ENCODE data around the gene TRIO.

Gene TRIO

GRCh38 chr5:14208071-14209021, 65.2 kb downstream of the TRIO start:
- DNase-seq (ENCODE audit: low read depth in 2 of 2), result no peak

DNA sequence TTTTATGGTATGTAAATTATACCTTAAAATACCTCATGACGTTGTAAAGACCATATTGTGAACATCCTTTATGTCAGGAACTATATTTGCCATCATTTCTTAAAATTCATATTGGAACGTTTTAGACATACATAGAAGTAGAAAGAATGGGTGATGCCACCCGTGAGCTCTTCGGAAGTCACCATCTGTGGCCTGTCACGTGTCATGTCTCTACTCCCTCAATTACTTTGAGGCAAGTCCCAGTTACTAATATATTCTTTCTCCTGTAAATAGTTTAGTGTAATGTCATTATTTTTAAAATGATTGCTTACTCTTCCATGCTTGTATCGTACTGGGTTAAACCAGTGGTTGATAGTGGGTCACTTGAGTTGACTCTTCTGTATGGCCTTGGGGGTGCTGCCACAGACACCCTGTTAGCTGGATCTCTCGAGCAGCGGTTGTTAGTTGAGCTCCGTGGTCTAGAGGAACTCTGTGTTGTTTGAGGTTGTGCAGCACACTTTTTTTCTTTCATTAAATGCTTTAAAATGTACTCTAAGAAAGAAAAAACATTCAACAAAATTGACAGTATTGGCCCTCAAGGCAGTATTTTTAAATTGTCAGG, 66.2 kb downstream of the TRIO start:
- DNase-seq (ENCODE audit: low read depth in 2 of 2), result no peak

- DNase-seq (ENCODE audit: low read depth in 2 of 2), result no peak
Measured at GRCh38 chr5:14209836-14210235, 66.7 kb downstream of the TRIO start.

DNA sequence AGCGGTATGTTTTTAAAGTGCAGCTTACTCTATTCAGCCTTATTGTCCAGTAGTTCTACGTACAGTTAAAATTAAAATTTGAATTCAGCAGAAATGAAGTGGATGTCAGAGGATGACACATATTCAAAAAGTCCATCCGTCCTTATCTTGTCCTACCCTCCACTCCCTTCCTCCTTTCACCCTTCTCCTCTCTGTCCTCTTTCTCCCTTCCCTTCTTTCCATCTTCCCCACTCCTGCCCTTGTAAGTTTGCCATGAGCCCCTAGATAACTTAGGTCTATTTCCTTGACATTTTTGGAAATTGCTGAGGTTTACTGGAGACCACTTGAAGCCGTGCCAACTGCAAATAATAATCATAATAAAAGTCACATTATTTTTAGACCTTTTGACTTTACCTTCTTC, 67.6 kb downstream of the TRIO start:
- DNase-seq (ENCODE audit: low read depth in 2 of 2), result no peak

DNA sequence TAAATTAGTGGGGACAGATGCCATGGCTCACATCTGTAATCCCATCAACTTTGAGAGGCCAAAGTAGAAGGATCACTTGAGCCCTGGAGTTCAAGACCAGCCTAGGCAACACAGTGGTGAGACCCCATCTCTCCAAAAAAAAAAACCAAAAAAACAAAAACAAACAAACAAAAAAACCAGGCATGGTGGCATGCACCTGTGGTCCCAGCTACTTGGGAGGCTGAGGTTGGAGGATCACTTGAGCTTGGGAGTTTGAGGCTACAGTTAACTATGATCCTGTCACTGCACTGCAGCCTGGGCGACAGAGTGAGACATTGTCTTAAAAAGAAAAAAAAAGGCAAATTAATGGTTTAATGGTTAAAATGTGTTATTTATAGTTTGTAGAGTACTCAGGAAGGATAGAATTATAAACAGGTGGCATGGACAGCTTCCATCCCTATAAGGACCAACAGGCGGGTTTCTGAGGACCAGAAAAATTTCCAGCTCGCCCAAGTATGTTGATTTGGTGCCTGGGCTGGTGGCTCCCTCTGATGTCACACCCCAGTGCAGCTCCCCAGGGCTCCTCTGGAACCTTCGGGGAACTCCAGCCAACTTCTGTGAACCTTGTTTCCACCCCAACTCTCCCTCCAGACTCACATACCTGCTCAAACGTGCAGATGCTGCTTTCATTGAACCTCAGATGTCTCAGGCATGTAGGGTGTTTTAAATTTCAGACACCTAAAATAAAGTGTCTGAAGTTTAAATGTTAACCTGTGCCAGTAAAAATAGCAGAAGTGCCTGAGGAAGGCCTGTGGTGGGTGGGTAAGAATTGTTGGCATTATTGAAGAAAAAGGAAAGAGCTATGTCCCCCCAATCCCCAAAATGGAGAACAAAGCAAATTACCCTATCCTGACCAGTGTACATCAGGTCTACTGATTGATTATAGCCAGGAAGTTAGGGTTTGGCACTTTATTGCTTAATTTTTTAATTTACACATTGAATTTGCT, 69.0 kb downstream of the TRIO start:
- no peak for DNase-seq (ENCODE audit: low read depth in 2 of 2)

- no peak for DNase-seq (ENCODE audit: low read depth in 2 of 2)
Measured at GRCh38 chr5:14212838-14213237, 69.7 kb downstream of the TRIO start.

DNA sequence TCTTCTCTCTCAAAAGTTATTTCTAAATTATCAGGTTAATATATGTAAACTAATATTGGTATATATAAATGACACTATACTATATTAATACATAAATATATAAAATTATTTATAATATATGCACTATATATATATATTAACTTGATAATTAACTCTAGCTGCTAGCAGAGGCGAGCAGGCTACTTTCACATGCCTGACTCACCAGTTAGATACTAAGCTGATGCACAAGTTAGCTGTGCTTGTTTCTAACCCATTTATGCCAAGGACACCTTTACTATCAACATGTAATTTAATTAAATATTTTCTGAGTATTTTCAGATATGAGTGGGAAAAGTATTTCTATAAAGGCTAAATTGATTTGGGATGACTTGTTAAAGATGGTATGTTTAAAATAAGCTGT, 70.1 kb downstream of the TRIO start:
- DNase-seq (ENCODE audit: low read depth in 2 of 2), result no peak

DNA sequence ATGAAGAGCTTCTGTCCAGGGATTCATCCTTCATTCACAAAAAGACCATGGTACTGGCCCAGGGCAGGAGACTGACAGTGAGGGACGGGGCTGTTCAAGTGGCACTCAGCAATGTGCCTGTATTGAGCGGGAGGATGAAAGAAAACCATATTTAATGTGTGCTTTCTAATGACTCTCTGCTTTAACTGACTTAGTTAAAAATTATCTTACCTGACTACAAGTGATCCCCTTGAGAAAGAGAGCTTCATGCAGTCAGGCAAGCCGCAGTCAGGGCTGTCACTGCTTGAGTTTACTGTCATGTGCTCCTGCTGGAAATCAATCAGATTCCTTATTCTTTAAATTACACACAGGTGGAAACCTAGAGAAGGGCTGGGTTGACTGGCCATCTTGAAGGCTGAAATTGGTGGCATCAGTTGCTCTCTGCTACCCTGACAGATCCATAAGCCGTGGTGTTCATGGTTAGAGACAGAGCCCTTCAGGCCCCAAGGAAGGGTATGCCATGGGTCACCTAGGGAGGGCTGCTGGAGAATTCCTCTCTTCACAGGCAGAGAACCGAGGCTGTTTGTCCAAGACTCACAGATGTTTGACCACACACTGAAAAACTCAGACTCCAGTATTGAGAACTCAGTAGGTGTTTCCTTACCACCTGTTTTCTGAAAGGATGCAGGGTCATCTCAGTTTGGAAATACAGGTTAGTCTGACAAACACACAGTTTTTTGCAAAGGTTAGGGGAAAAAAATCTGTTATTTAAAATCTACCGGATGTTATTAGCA, 70.9 kb downstream of the TRIO start:
- no peak for DNase-seq (ENCODE audit: low read depth in 2 of 2)

DNA sequence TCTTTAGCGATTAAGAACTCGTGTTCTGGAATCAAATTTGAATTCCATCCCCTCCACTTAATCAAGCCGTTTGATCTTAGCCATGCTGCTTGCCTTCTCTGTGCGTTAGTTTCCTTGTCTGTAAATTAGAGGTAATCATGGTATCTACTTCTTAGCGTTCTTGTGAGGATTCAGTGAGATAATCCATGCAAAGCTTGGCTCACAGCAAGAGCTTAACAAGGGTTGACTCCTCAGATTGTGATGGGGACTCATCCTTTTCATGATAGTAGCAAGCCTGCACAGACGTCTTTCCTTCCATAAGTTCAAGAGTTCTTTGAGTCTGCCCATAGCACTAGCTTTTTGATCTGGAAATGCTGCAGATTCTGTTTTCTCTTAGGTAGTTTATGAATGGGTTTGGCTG, 72.8 kb downstream of the TRIO start:
- DNase-seq (ENCODE audit: low read depth in 2 of 2), result no peak

- DNase-seq (ENCODE audit: low read depth in 2 of 2), result no peak
Measured at GRCh38 chr5:14216372-14216771, 73.2 kb downstream of the TRIO start.

GRCh38 chr5:14216902-14217301, 73.8 kb downstream of the TRIO start:
- no peak for DNase-seq (ENCODE audit: low read depth in 2 of 2)

- no peak for DNase-seq (ENCODE audit: low read depth in 2 of 2)
Measured at GRCh38 chr5:14217587-14217986, 74.4 kb downstream of the TRIO start.

DNA sequence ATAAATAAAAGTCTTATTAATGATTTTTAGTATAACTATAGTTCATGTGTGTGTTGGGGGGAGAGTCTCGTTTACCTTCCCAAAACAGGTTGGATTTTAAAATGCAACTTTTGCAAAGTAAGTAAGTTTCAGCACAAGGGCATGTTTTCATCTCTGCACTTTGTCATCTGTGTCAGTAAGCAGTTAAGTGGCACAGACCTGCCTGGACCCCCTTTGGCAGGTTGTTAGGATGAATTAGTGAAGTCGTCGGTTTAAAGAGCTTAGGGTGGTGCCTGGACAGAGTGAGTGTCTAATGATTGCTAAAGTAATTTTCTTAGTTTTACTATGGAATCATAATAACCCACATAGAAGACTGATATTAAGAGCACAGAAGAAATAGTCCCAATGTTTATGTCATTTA, 74.9 kb downstream of the TRIO start:
- no peak for DNase-seq (ENCODE audit: low read depth in 2 of 2)

DNA sequence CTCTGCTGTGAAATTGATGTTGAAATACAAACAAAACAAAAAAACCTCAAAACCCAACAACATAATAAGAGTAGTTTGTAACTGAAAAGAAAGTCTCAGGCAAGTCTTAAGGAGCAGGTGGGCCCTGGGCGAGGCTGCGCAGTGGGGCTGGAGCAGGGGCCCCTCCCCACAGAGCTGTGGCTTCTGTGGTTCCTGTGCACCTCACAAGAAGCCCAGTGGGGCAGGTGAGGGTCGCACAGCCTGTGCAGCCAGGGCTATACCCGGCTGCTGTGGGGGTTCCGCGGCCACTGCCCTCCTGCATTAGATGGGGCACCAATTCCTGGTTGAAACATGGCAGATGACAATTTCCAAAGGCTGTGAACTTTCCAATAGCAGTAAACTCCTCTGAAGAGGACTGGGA, 75.3 kb downstream of the TRIO start:
- no peak for DNase-seq (ENCODE audit: low read depth in 2 of 2)

- no peak for DNase-seq (ENCODE audit: low read depth in 2 of 2)
Measured at GRCh38 chr5:14218897-14219573, 75.9 kb downstream of the TRIO start.

DNA sequence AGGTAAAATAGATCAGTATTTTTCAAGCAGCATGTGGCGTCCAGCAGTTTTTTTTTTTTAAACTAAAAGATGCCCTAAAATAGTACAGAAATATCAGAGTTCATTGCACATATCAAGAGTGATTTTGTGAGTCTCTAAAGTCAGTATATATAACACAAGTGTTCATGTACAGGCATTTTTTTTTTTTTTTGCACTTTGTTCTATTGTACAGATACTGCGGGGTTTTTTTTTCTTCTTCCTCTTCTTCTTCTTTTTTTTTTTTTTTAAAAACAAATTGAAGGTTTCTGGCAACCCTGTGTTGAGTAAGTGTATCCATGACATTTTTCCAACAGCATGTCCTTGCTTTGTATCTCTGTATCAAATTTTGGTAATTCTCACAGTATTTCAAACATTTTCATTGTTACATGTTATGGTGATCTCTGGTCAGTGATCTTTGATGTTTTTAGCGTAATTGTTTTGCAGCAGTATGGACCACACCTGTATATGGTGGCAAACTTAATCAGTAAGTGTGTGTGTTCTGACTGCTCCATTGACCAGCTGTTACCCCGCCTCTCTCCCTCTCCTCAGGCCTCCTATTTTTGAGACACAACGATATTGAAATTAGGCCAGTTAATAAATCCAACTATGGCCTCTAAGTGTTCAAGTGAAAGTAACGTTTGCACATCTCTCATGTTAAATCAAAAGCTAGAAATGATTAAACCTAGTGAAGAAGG, 76.8 kb downstream of the TRIO start:
- DNase-seq (ENCODE audit: low read depth in 2 of 2), result no peak

- no peak for DNase-seq (ENCODE audit: low read depth in 2 of 2)
Measured at GRCh38 chr5:14220642-14221041, 77.5 kb downstream of the TRIO start.

GRCh38 chr5:14221732-14222131, 78.6 kb downstream of the TRIO start:
- no peak for DNase-seq (ENCODE audit: low read depth in 2 of 2)

DNA sequence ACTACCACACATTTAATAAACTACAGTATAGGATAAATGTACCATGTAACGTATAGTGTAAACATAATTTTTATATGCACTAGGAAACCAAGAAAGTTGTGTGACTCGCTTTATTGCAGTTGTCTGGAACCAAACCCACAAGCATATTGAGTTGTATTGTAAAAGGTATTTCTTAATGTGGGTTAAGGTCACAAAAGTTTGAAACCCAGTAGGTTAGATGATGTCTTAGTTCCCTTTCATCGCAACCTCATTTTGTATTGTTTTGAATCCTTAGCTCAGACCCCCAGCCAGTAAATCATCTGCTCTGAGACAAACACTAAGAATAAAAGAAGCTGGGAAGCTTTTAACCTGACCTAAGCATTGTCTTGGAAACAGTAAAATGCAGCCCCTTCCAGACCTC, 79.1 kb downstream of the TRIO start:
- DNase-seq (ENCODE audit: low read depth in 2 of 2), result no peak

DNA sequence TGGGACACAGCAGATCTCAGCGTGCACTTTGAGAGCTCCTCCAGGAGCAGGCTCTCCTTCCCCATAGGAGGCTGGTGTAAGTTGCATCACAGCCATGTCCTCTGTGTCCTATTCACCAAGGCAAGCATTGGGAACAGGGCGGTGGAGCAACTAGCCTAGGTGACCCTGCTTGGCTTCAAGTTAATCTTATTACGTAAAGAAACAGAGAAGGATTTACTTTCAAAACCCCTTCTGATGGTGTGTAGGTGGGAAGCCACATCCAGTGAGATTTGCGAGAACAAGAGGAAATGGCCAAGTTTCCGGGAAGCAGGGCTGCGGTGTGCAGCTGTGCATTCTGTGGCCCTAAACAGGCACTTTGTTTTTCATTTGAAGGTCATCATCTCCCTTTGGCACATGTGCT, 80.2 kb downstream of the TRIO start:
- no peak for DNase-seq (ENCODE audit: low read depth in 2 of 2)

All from stimulated activated CD4-positive, alpha-beta T cell treated with anti-CD3 and anti-CD28 coated beads, Interleukin-1b, Interleukin-23, amount 100 ng/mL, for 4 hours (primary cell).